DMS 273 treated with DMSO at 0.1 percent for 48 hours (cell line): Measurements from ENCODE around the gene SP8.

Experiments used
- DNase-seq: peaks from one replicate; lab custom pipeline; 2025; lab: John Stamatoyannopoulos, UW

The SP8 gene

DNA sequence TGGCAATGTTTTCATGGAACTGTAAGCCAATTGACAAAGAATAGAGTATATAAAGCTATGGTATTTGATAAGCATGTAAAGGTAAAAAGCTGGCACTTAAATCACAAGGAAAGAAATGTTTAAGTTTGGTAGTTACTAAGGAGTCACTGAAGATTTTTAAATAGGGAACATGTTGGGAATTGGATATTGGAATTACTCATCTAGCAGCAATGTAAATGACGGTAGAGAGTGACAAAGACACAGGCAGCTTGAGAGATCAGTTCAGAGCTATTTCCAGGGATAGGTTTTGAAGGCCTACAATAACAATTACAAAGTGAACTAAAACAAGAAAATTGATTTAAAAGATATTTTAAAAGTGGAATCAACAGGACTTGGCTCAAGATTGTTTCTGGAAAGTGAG is 36.8 kb downstream of the SP8 start:
- DNase-seq = no peak

DNA sequence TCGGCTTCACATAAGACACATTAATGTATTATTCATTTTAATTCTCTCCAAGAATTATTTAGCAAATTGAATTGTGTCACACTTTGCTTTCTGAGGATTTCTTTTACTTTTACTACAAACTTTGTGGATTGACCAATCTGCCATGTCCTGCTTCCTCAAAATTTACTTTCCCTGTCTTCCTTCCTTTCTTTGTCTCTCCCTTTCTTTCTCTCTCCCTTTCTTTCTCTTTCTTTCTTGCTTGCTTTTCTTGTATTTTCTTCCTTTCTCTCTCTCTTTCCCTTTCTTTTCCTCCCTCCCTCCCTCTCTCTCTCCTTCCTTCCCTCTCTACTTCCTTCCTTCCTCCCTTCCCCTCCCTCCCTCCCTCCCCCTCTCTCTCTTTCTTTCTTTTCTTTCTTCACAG is 37.8 kb downstream of the SP8 start:
- no peak for DNase-seq

GRCh38 chr7:20747001-20747400 is 39.7 kb downstream of the SP8 start:
- no peak for DNase-seq

DNA sequence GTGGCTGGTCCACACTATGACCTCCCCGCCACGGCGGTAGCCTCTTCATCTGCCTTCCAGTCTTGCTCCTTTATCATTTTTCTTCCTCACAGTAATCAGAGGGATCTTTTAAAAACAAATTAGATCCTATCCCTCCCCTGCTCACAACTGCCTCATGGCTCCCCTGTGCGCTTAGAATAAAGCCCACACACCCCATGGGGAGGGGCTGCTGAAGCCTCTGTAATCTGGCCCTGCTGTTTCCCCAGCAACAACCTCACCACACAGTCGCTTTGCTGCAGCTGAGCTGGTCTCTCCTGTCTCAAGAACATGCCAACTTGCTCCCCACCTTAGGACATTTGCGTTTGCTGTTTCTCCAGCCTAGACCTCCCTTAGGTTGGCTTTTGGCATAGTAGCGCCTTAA is 41.0 kb downstream of the SP8 start:
- no peak for DNase-seq

DNA sequence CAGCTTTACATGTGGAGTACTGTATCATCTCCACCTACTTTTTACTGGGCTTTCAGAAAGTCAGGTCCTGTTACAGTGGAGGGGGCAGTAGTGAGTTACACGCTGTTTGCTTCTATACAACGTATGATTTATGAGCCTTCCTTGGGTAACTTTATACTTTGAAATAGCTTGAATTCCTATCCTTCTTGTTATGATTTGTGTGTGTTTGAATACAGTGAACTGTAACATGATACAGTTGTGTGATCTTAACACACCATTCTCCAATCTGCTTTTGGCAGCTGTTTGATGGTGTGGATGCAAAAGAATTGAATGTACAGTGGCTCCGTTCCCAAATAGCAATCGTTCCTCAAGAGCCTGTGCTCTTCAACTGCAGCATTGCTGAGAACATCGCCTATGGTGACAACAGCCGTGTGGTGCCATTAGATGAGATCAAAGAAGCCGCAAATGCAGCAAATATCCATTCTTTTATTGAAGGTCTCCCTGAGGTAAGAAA is 41.7 kb downstream of the SP8 start:
- DNase-seq = no peak

- no peak for DNase-seq
Observed at GRCh38 chr7:20742913-20743312, 43.8 kb downstream of the SP8 start.

GRCh38 chr7:20741801-20742200 is 44.9 kb downstream of the SP8 start:
- no peak for DNase-seq

DNA sequence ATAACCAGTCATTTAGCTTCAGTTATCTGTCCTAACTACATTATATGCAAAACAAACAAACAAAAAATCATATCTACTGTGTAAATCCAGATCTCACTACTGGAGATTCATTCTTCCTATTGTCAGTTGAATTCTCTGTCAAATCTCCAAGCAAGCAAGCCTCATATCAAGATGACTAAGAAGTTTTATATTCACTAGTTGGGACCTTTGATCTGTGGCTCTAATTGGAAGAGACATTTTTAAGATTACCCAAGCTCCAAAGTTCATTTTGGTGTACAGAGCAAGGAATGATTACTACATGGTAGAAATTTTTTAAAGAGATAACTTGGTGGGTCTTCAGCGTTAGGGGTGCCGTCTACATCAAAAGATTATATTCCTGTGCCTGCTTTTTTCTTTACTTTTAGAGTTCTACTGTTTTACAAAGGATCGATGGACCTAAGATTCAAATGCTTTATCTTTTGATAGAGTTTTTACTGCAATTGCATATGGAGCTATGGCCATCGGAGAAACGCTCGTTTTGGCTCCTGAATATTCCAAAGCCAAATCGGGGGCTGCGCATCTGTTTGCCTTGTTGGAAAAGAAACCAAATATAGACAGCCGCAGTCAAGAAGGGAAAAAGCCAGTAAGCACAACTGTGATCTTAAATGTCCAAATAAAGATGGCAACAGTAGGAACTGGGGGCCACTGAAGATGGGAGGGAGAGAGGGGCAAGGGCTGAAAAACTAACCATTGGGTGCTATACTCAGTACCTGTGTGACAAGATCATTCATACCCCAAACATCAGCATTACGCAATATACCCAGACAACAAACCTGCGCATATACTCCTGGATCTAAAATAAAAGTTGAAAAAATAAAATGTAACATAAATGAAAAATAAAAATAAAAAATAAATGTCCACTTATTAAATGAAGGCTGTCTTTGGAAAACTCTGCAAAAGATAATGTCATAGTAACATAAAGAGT is 47.9 kb downstream of the SP8 start:
- DNase-seq = no peak

DNA sequence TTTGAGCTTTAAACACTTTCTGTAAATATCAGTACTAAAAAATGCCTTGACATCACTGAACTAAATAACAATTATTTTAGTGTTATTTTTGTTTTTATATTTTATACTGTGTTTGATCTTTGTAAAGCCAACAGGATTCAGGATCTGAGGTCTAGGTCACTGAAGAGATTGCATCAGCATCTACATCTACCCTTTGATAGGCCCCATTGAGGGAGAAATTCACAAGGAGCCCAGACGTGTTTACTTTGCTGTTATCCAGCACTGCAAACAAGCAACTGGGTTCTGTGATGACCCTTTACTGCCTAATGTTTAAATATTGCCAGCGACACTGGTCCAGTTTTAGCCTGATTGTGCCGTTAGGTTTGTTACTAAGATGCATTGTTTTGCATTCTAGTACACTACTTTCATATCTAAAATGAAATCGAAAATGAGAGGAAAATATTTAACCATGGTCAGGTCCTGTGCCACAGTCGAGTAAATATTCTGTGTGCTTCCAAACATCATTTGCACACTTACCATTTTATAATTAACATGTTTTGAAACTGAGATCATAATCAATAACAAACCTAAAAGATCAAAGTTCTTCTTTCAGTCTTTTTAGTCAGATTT is 48.7 kb downstream of the SP8 start:
- DNase-seq = no peak

DNA sequence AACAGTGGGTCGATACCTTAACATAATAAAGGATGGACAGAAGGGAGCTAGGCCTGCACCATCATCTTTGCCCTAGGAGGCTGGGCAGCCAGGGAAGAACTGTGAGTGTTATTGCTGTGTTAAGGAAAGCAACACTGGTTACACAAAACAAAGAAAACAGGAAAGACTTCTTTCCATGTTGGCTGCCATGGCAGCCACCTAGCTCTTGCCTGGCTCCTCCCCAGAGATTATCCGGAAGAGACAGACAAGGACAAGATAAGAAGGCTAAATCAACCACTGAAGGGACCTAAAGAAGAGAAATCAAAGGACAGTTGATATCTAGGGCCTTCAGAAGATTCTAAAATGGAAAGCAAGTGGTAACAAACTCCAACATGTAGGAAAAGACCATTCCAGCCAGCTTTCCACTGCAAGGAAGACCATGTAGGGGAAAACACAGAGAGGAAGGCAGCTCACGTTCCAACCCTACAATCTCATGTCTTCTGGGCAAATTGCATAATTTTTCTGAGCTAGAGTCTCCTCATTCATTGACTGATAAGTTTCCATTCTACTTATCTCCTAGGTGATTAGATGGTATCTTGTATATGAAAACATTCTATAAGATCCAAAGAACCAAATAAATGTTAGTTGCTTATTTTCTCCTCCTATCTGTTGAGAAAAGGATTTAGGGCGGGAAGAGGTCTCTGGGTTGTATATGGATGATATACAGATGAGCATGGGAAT is 51.2 kb downstream of the SP8 start:
- DNase-seq = no peak
